CD4-positive, CD25-positive, alpha-beta regulatory T cell (primary cell): ENCODE measurements around the gene SYMPK. TPM values are rescaled to one million over a fixed set of nuclear protein-coding genes. Genes with fewer than 3 reads are reported as not detected.

ENCODE experiments used
- ATAC-seq, 2 donors: fragments of 150-1000 bp; cut with Tn5 transposase; one replicate each; pipeline ENCODE4 v1.10.0; 2021; ENCODE audit warnings: low read depth in 2 of 2, moderate number of reproducible peaks in 2 of 2, moderate library complexity in 1 of 2
- DNase-seq, 3 donors: peaks; one replicate each; pipeline versions ENCODE4 v3.0.0 to v3.0.0-alpha.2; 2012 to 2022; ENCODE audit warnings: mixed read lengths in 1 of 3
- H3K27ac ChIP-seq: one replicate; pipeline ENCODE4 v1.7.0; 2013; ENCODE audit warnings: mild to moderate bottlenecking, low read length; ENCODE audit not compliant: insufficient read depth, poor library complexity, severe bottlenecking
- H3K27me3 ChIP-seq: one replicate; pipeline ENCODE4 v1.7.0; 2013; ENCODE audit warnings: low read length; ENCODE audit not compliant: control insufficient read depth, insufficient read depth
- H3K36me3 ChIP-seq: one replicate; pipeline ENCODE4 v1.7.0; 2013; ENCODE audit warnings: mild to moderate bottlenecking, low read length, moderate library complexity; ENCODE audit not compliant: control insufficient read depth, insufficient read depth
- H3K4me1 ChIP-seq: 2 replicates; pipeline ENCODE4 v1.7.0; 2013; ENCODE audit warnings: mild to moderate bottlenecking, low read length; ENCODE audit not compliant: insufficient read depth, control insufficient read depth, poor library complexity, severe bottlenecking
- H3K4me3 ChIP-seq: one replicate; pipeline ENCODE4 v1.7.0; 2013; ENCODE audit warnings: low read depth, mild to moderate bottlenecking, low read length, moderate library complexity
- H3K9me3 ChIP-seq, 2 experiments: 1 replicate in 1 of 2; 2 replicates in 1 of 2; pipeline ENCODE4 v1.7.0; 2013; ENCODE audit warnings: low read length in 2 of 2, mild to moderate bottlenecking in 1 of 2, moderate library complexity in 1 of 2; ENCODE audit not compliant: control insufficient read depth in 2 of 2
- H3K27ac Mint-ChIP-seq, 3 donors: one replicate each; pipeline ENCODE4 v1.8.0; 2020 to 2022; ENCODE audit warnings: mild to moderate bottlenecking in 3 of 3, mixed read lengths in 3 of 3, moderate library complexity in 2 of 3
- H3K27me3 Mint-ChIP-seq: one replicate; pipeline ENCODE4 v1.8.0; 2022; ENCODE audit warnings: mild to moderate bottlenecking, mixed read lengths
- H3K36me3 Mint-ChIP-seq: one replicate; pipeline ENCODE4 v1.8.0; 2020; ENCODE audit warnings: mixed read lengths
- H3K4me1 Mint-ChIP-seq, 4 donors: one replicate each; pipeline ENCODE4 v1.8.0; 2020 to 2022; ENCODE audit warnings: mixed read lengths in 4 of 4, mild to moderate bottlenecking in 1 of 4
- H3K4me3 Mint-ChIP-seq, 4 donors: one replicate each; pipeline ENCODE4 v1.8.0; 2020 to 2022; ENCODE audit warnings: mild to moderate bottlenecking in 4 of 4, mixed read lengths in 4 of 4, moderate library complexity in 3 of 4
- H3K9me3 Mint-ChIP-seq, 7 donors: one replicate each; pipeline ENCODE4 v1.8.0; 2020 to 2022; ENCODE audit warnings: mixed read lengths in 7 of 7, mild to moderate bottlenecking in 3 of 7, moderate library complexity in 2 of 7
- polyA plus RNA-seq, 4 donors: library from polyadenylated mRNA; unstranded; fragments of 300-500 nt; fragmentation: Illumina TruSeq; gene quantifications; one replicate each; pipeline ENCODE4 v1.2.3, GENCODE V29; 2021
- total RNA-seq: library from RNA; stranded (reverse); gene quantifications from one replicate; pipeline ENCODE4 v1.2.3, GENCODE V29; 2022

Gene SYMPK
- total and polyA plus RNA-seq, 5 donors from 2014 or later, result 5.0 to 87.6 (median 10.5) TPM

GRCh38 chr19:45770192-45771101 lies 92.5 kb downstream of the SYMPK start:
- DNase-seq, result peak; percentile 87 to 96 (median 94)
- H3K9me3 Mint-ChIP-seq, result no peaks in the 10 kb centered on the region

GRCh38 chr19:45769821-45770191 lies 93.1 kb downstream of the SYMPK start:
- Mint-ChIP-seq H3K36me3 (no peaks in the 10 kb centered on the region), H3K27me3 (peaks cover 14% of the 10 kb centered on the region), H3K9me3 (no peaks in the 10 kb centered on the region), H3K27ac (peak overlapping the region; percentile 86 to 92 (median 91)), H3K4me1 (peaks cover 0 to 28% (median 10%) of the 10 kb centered on the region in 4 donors), H3K4me3 (peak overlapping the region; percentile 87 to 96 (median 92))
- ATAC-seq (peak; percentile 26 to 28), DNase-seq (peak; percentile 48 to 85 (median 72))
- Histone ChIP-seq H3K4me1 (peaks cover 30% of the 10 kb centered on the region), H3K36me3 (no peaks in the 10 kb centered on the region), H3K27me3 (no peaks in the 10 kb centered on the region), H3K9me3 (no peaks in the 10 kb centered on the region), H3K27ac (peak overlapping the region; percentile 81), H3K4me3 (peak overlapping the region; percentile 45)

More at GRCh38 chr19:45770192-45771101, 92.5 kb downstream of the SYMPK start:
- peak overlapping the region; percentile 45 for H3K4me3 ChIP-seq
- H3K4me3 Mint-ChIP-seq, result peak overlapping the region; percentile 87 to 96 (median 92)
- peak; percentile 73 to 76 for ATAC-seq
- no peaks in the 10 kb centered on the region for H3K27me3 ChIP-seq
- peaks cover 14% of the 10 kb centered on the region for H3K27me3 Mint-ChIP-seq
- no peaks in the 10 kb centered on the region for H3K36me3 ChIP-seq
- H3K27ac Mint-ChIP-seq, result peak overlapping the region; percentile 76 to 92 (median 91)
- H3K9me3 ChIP-seq, result no peaks in the 10 kb centered on the region
- H3K4me1 Mint-ChIP-seq, result peaks cover 0 to 29% (median 10%) of the 10 kb centered on the region in 4 donors
- no peaks in the 10 kb centered on the region for H3K36me3 Mint-ChIP-seq
- peaks cover 30% of the 10 kb centered on the region for H3K4me1 ChIP-seq
- H3K27ac ChIP-seq, result peak overlapping the region; percentile 81

GRCh38 chr19:45768984-45769782 lies 93.8 kb downstream of the SYMPK start, which contains the start of gene SIX5:
Gene SIX5 (minus strand): TSS chr19:45769252. CDS start chr19:45768844, 408 bp downstream.
- H3K27ac ChIP-seq, result peak within 1 kb of the TSS; percentile 81
- ATAC-seq, result peak; percentile 63 to 67

GRCh38 chr19:45768655-45768983 lies 94.3 kb downstream of the SYMPK start:
- peaks cover 30% of the 10 kb centered on the region for H3K4me1 ChIP-seq
- Mint-ChIP-seq H3K36me3 (no peaks in the 10 kb centered on the region), H3K9me3 (no peaks in the 10 kb centered on the region), H3K4me1 (peaks cover 0 to 26% (median 10%) of the 10 kb centered on the region in 4 donors), H3K27me3 (peaks cover 14% of the 10 kb centered on the region), H3K27ac (no peak overlapping the region), H3K4me3 (peak overlapping the region; percentile 87 to 96 (median 92))
- no peak for ATAC-seq
- no peaks in the 10 kb centered on the region for H3K9me3 ChIP-seq
- peak in 2 of 3 donors; percentile 38 to 42 for DNase-seq
- no peaks in the 10 kb centered on the region for H3K36me3 ChIP-seq
- peak overlapping the region; percentile 81 for H3K27ac ChIP-seq
- no peaks in the 10 kb centered on the region for H3K27me3 ChIP-seq
- H3K4me3 ChIP-seq, result no peak overlapping the region

More at GRCh38 chr19:45768984-45769782, 93.8 kb downstream of the SYMPK start, which contains the start of gene SIX5:
- peak within 1 kb of the TSS; percentile 57 for H3K4me3 ChIP-seq
- peaks cover 14% of the 10 kb centered on the region for H3K27me3 Mint-ChIP-seq
- peak within 1 kb of the TSS; percentile 86 to 92 (median 91) for H3K27ac Mint-ChIP-seq
- H3K9me3 ChIP-seq, result no peaks in the 10 kb centered on the region
- H3K4me1 Mint-ChIP-seq, result peaks cover 0 to 26% (median 10%) of the 10 kb centered on the region in 4 donors
- no peaks in the 10 kb centered on the region for H3K36me3 ChIP-seq
- DNase-seq, result peak; percentile 90 to 97 (median 93)
- H3K4me1 ChIP-seq, result peaks cover 30% of the 10 kb centered on the region
- H3K36me3 Mint-ChIP-seq, result no peaks in the 10 kb centered on the region
- no peaks in the 10 kb centered on the region for H3K9me3 Mint-ChIP-seq
- H3K4me3 Mint-ChIP-seq, result peak within 1 kb of the TSS; percentile 87 to 96 (median 92)
- no peaks in the 10 kb centered on the region for H3K27me3 ChIP-seq

GRCh38 chr19:45767881-45768654 lies 94.9 kb downstream of the SYMPK start:
- peak in 2 of 3 donors; percentile 22 to 26 for DNase-seq

GRCh38 chr19:45767410-45767880 lies 95.5 kb downstream of the SYMPK start:
- no peaks in the 10 kb centered on the region for H3K27me3 ChIP-seq
- ATAC-seq (no peak), DNase-seq (no peak)
- peaks cover 30% of the 10 kb centered on the region for H3K4me1 ChIP-seq
- H3K27ac ChIP-seq, result no peak overlapping the region
- Mint-ChIP-seq H3K27ac (no peak overlapping the region), H3K36me3 (no peaks in the 10 kb centered on the region), H3K4me3 (peak overlapping the region; percentile 25 to 71 (median 52)), H3K4me1 (peaks cover 0 to 21% (median 7%) of the 10 kb centered on the region in 4 donors), H3K27me3 (peaks cover 14% of the 10 kb centered on the region), H3K9me3 (no peaks in the 10 kb centered on the region)
- no peak overlapping the region for H3K4me3 ChIP-seq
- H3K36me3 ChIP-seq, result no peaks in the 10 kb centered on the region
- H3K9me3 ChIP-seq, result no peaks in the 10 kb centered on the region

More at GRCh38 chr19:45767881-45768654, 94.9 kb downstream of the SYMPK start:
- Mint-ChIP-seq H3K4me3 (peak overlapping the region in 3 of 4 donors; percentile 68 to 82 (median 82)), H3K27ac (no peak overlapping the region), H3K27me3 (peaks cover 14% of the 10 kb centered on the region), H3K4me1 (peaks cover 0 to 22% (median 7%) of the 10 kb centered on the region in 4 donors), H3K9me3 (no peaks in the 10 kb centered on the region), H3K36me3 (no peaks in the 10 kb centered on the region)
- no peaks in the 10 kb centered on the region for H3K9me3 ChIP-seq
- no peak overlapping the region for H3K4me3 ChIP-seq
- H3K27me3 ChIP-seq, result no peaks in the 10 kb centered on the region
- H3K27ac ChIP-seq, result no peak overlapping the region
- H3K4me1 ChIP-seq, result peaks cover 30% of the 10 kb centered on the region
- no peaks in the 10 kb centered on the region for H3K36me3 ChIP-seq
- ATAC-seq, result no peak
